A673 (cell line): ENCODE results near the gene ELANE. TPM values are rescaled to one million over a fixed set of nuclear protein-coding genes. Genes with fewer than 3 reads are reported as not detected.
"Not testable (repeated sequence)": the region's sequence is repeated elsewhere in the genome, so short reads cannot be mapped to it uniquely, and the experiment has no call there.

ENCODE experiments used
- BruUV-seq: library from RNA; stranded (reverse); fragments of 400-500 nt; replicated peaks from 2 replicates; lab custom pipeline; 2021; lab: Mats Ljungman, UMichigan
- CTCF ChIA-PET: fragments of 300-600 bp; sonication (Branson Sonifier 250); formaldehyde crosslinking; loops from one replicate; lab custom pipeline; 2022; ENCODE audit warnings: antibody characterized with exemption; lab: Charles Lee
- POLR2A ChIA-PET: fragments of 300-600 bp; sonication (Branson Sonifier 250); formaldehyde crosslinking; loops from one replicate; lab custom pipeline; 2022; ENCODE audit warnings: antibody characterized with exemption; ENCODE audit not compliant: low non-redundant PET; lab: Charles Lee
- DNase-seq: peaks from one replicate; pipeline ENCODE4 v3.0.0-alpha.2; 2015; ENCODE audit warnings: low spot score
- H3K27ac ChIP-seq: fragments of 200-600 bp; sonication (generic); 2 replicates; pipeline ENCODE4 v1.5.1; 2016; ENCODE audit warnings: mixed run types, low read depth, mild to moderate bottlenecking, mixed read lengths, antibody characterized with exemption, low read length; ENCODE audit not compliant: poor library complexity, severe bottlenecking
- H3K27me3 ChIP-seq: fragments of 200-600 bp; sonication (generic); replicated peaks from 2 replicates; pipeline ENCODE4 v1.6.1; 2017; ENCODE audit warnings: mixed run types, low read depth, mild to moderate bottlenecking, mixed read lengths, antibody characterized with exemption, low read length; ENCODE audit not compliant: insufficient read depth, poor library complexity
- H3K36me3 ChIP-seq: fragments of 200-600 bp; sonication (generic); 2 replicates; pipeline ENCODE4 v1.6.1; 2016; ENCODE audit warnings: mixed run types, mild to moderate bottlenecking, mixed read lengths, antibody characterized with exemption, low read length; ENCODE audit not compliant: insufficient read depth, poor library complexity, severe bottlenecking
- H3K4me1 ChIP-seq: fragments of 200-600 bp; sonication (generic); 2 replicates; pipeline ENCODE4 v1.6.1; 2017; ENCODE audit warnings: mixed run types, mild to moderate bottlenecking, mixed read lengths, antibody characterized with exemption, low read length; ENCODE audit not compliant: insufficient read depth, poor library complexity, severe bottlenecking
- H3K4me3 ChIP-seq: fragments of 200-600 bp; sonication (generic); 2 replicates; pipeline ENCODE4 v1.5.1; 2016; ENCODE audit warnings: low read depth, mixed run types, mild to moderate bottlenecking, mixed read lengths, low read length; ENCODE audit not compliant: poor library complexity, severe bottlenecking
- H3K9me3 ChIP-seq: fragments of 200-600 bp; sonication (generic); 2 replicates; pipeline ENCODE4 v1.6.1; 2016; ENCODE audit warnings: mixed run types, low read depth, mild to moderate bottlenecking, mixed read lengths, antibody characterized with exemption, low read length; ENCODE audit not compliant: poor library complexity, severe bottlenecking
- EZH2 ChIP-seq: fragments of 200-600 bp; sonication (generic); IDR thresholded peaks from 2 replicates; pipeline ENCODE4 v1.6.1; 2017; ENCODE audit warnings: borderline replicate concordance, low read depth, mild to moderate bottlenecking, mixed read lengths, antibody characterized with exemption, low read length; ENCODE audit not compliant: poor library complexity, severe bottlenecking
- intact Hi-C: fragments of 100-400 bp; cut with micrococcal nuclease; formaldehyde crosslinking; loops from one replicate; pipeline ENCODE4 v1.10.0; 2022; ENCODE audit not compliant: unreplicated experiment
- total RNA-seq: library from RNA; stranded (reverse); gene quantifications from 2 replicates; pipeline ENCODE4 v1.2.3, GENCODE V29; 2021
- TF ChIP-seq, protein P1 (sequence below): fragments of 300-800, 200-600 bp; sonication (generic); conservative IDR thresholded peaks from 2 replicates; pipeline ENCODE4 v1.5.1; 2017; ENCODE audit warnings: low read depth, mild to moderate bottlenecking, antibody characterized with exemption, low read length, moderate library complexity, mixed read lengths

Gene ELANE
- total RNA-seq, 1 experiment from 2014 or later: not detected

DNA sequence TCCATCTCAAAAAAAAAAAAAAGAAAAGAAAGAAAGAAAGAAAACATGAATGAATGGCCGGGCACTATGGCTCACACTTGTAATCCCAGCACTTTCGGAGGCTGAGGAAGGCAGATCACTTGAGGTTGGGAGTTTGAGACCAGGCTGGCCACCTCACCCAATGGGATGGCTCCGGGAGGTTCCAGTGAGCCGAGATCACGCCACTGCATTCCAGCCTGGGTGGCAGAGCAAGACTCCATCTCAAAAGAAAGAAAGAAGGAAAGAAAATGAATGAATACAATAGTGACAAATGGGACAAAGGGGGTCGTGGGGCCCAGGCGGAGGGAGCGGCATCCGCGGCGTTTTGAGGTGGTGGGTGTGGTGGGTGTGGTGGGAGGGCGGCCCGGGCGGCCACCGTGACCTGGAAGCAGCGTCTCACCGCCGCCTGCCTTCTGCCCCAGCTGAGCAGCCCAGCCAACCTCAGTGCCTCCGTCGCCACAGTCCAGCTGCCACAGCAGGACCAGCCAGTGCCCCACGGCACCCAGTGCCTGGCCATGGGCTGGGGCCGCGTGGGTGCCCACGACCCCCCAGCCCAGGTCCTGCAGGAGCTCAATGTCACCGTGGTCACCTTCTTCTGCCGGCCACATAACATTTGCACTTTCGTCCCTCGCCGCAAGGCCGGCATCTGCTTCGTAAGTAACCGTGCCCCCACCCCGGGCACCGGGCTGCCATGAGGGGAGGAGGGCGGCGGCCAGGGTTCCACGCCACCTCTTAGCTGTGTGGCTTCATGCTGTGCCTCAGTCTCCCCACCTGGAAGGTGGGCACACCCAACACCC is 6.2 kb upstream of the ELANE start:
- intact Hi-C loops: no loop called here

DNA sequence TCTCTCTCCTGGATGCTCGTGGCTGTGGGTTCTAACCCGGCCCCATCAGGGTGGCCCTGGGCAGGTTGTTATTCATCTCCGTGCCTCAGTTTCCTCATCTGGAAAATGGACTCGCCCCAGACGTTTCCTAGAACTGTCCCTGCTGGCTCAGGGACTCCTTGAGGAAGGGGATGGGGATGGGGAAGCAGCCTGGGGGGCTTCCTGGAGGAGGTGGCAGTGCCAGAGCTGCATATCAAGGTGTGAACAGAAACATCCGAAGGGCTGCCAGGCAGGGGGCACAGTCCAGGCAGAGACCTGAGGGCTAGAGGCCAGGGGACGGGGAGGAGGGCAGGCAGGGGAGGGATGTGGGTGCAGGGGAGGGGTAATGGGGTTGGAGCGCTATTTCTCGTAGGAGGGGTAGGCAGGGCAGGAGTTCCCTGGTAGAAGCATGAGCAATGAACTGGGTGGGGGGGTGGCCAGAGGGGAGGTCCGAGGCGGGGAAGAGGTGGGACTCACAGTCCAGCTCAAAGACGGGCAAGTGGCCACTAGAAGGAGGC is 3.6 kb upstream of the ELANE start:
- ChIA-PET POLR2A (no interaction called here), CTCF (no interaction called here)
- Histone ChIP-seq H3K27ac (no peak overlapping the region), H3K4me1 (peaks cover 5% of the 10 kb centered on the region), H3K4me3 (no peak overlapping the region), H3K36me3 (no peaks in the 10 kb centered on the region), H3K9me3 (no peaks in the 10 kb centered on the region), H3K27me3 (peaks cover 5% of the 10 kb centered on the region)
- no peak for DNase-seq
- no TSS peak for BruUV-seq
- intact Hi-C loops: no loop called here
- TF ChIP-seq, protein P1, sequence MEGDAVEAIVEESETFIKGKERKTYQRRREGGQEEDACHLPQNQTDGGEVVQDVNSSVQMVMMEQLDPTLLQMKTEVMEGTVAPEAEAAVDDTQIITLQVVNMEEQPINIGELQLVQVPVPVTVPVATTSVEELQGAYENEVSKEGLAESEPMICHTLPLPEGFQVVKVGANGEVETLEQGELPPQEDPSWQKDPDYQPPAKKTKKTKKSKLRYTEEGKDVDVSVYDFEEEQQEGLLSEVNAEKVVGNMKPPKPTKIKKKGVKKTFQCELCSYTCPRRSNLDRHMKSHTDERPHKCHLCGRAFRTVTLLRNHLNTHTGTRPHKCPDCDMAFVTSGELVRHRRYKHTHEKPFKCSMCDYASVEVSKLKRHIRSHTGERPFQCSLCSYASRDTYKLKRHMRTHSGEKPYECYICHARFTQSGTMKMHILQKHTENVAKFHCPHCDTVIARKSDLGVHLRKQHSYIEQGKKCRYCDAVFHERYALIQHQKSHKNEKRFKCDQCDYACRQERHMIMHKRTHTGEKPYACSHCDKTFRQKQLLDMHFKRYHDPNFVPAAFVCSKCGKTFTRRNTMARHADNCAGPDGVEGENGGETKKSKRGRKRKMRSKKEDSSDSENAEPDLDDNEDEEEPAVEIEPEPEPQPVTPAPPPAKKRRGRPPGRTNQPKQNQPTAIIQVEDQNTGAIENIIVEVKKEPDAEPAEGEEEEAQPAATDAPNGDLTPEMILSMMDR: no peak
- no peak for TF ChIP-seq EZH2

More for the DNA sequence above, 6.2 kb upstream of the ELANE start:
- Histone ChIP-seq H3K9me3 (no peaks in the 10 kb centered on the region), H3K27me3 (peaks cover 7% of the 10 kb centered on the region), H3K4me3 (no peak overlapping the region), H3K36me3 (no peaks in the 10 kb centered on the region), H3K27ac (no peak overlapping the region), H3K4me1 (peaks cover 8% of the 10 kb centered on the region)
- POLR2A ChIA-PET: no interaction called here
- no peak for DNase-seq
- TF ChIP-seq, protein P1: no peak
- no peak for TF ChIP-seq EZH2
- CTCF ChIA-PET: no interaction called here
- no TSS peak for BruUV-seq

DNA sequence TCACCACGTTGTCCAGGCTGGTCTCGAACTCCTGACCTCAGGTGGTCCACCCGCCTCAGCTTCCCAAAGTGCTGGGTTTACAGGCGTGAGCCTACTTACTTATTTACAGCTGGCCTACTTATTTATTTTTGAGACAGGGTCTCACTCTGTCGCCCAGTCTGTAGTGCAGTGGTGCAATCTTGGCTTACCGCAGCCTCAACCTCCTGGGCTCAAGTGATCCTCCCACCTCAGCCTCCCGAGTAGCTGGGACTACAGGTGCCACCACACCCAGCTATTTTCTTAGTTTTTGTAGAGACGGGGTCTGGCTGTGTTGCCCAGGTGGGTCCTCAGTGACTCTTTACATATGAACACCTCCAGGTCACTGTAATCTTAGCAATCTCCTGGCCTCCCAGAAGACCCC is 2.9 kb upstream of the ELANE start:
- H3K4me1 ChIP-seq, BruUV-seq, H3K4me3 ChIP-seq, H3K27ac ChIP-seq, H3K9me3 ChIP-seq, intact Hi-C loops, H3K27me3 ChIP-seq, H3K36me3 ChIP-seq, CTCF ChIA-PET, DNase-seq: not testable (repeated sequence)
- POLR2A ChIA-PET: interaction anchor here (0.6 kb wide), 1 partner anchor 48 kb away, joined by 3 read pairs; no protein-coding TSS in a partner anchor
